ENCODE measurements around the gene RXRA.

Gene RXRA

DNA sequence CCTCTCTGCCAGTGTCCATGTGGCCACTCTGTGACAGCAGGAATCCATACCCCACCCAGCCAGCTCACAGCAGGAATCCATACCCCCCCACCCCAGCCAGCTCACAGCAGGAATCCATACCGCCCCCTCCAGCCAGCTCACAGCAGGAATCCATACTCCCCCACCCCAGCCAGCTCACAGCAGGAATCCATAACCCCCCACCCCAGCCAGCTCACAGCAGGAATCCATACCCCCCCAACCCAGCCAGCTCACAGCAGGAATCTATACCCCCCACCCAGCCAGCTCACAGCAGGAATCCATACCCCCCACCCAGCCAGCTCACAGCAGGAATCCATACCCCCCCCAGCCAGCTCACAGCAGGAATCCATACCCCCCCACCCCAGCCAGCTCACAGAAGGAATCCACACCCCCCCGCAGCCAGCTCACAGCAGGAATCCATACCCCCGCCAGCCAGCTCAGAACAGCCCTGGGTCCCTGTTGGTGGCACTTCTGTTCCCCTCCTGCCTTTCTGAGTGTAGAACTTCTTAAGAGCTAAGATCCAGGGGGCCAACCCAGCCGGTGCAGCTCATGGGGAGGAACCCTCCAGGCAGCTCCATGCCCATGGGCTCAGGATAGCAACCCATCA, 8.4 kb upstream of the RXRA start:
- Histone ChIP-seq H3K9ac (ENCODE audit: low read depth in 1 of 2, low read length in 2 of 2) (no peak overlapping the region), H3K4me1 (ENCODE audit: control insufficient read depth in 1 of 2, insufficient read depth in 2 of 2, low read length in 2 of 2) (peaks cover 27 to 29% of the 10 kb centered on the region in 2 donors), H3K36me3 (ENCODE audit: control insufficient read depth in 1 of 2, insufficient read depth in 2 of 2, low read length in 2 of 2) (no peaks in the 10 kb centered on the region), H3K27me3 (ENCODE audit: control insufficient read depth in 1 of 2, insufficient read depth in 2 of 2, low read length in 2 of 2) (no peaks in the 10 kb centered on the region), H3K27ac (ENCODE audit: low read depth, low read length) (no peak overlapping the region), H3K9me3 (ENCODE audit: control insufficient read depth in 1 of 2, low read length in 2 of 2) (no peaks in the 10 kb centered on the region), H3K4me3 (ENCODE audit: low read depth in 1 of 2, low read length in 2 of 2) (no peak overlapping the region)

DNA sequence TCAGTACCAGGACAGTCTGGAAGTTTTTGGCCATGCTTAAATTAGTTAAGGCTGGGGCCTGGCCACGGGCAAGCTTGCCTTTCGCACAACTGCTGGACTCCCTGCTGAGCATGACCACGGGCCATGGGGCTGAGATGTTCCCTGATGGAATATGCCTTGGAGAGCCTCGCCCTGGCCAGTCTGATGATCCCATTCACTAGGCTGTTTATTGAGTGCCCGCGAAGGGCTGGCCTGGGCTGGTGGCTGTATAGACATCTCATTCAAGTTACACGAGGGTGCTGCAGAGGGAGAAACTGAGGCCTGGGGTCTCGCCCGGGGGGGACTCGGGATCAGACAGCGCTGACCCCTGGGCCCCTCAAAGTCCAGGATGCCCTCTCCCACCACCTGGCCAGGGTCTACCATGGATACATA, 7.8 kb upstream of the RXRA start:
- Histone ChIP-seq H3K27ac (ENCODE audit: low read depth, low read length) (no peak overlapping the region), H3K4me3 (ENCODE audit: low read depth in 1 of 2, low read length in 2 of 2) (no peak overlapping the region), H3K27me3 (ENCODE audit: control insufficient read depth in 1 of 2, insufficient read depth in 2 of 2, low read length in 2 of 2) (no peaks in the 10 kb centered on the region), H3K9ac (ENCODE audit: low read depth in 1 of 2, low read length in 2 of 2) (no peak overlapping the region), H3K36me3 (ENCODE audit: control insufficient read depth in 1 of 2, insufficient read depth in 2 of 2, low read length in 2 of 2) (no peaks in the 10 kb centered on the region), H3K9me3 (ENCODE audit: control insufficient read depth in 1 of 2, low read length in 2 of 2) (no peaks in the 10 kb centered on the region), H3K4me1 (ENCODE audit: control insufficient read depth in 1 of 2, insufficient read depth in 2 of 2, low read length in 2 of 2) (peaks cover 26 to 35% of the 10 kb centered on the region in 2 donors)

DNA sequence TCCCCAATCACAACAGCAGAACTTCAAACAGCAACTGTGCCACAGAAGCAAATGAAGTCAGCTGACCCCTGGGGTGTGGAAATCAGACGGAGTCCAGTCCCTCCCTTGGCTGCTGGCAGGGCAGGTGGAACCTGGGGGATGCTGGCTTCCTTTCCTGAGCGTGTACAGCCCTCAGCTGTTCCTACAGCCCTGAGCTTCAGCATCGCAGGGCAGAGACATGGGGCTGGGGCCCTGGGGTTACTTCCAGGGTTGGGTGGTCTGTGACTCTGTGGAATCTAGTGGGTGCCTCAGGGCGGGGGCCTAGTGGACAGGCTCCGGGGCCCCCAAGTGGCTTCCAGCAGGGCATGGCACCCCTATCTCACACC, 7.3 kb upstream of the RXRA start:
- Histone ChIP-seq H3K9ac (ENCODE audit: low read depth in 1 of 2, low read length in 2 of 2) (no peak overlapping the region), H3K36me3 (ENCODE audit: control insufficient read depth in 1 of 2, insufficient read depth in 2 of 2, low read length in 2 of 2) (no peaks in the 10 kb centered on the region), H3K27ac (ENCODE audit: low read depth, low read length) (no peak overlapping the region), H3K4me3 (ENCODE audit: low read depth in 1 of 2, low read length in 2 of 2) (no peak overlapping the region), H3K27me3 (ENCODE audit: control insufficient read depth in 1 of 2, insufficient read depth in 2 of 2, low read length in 2 of 2) (no peaks in the 10 kb centered on the region), H3K4me1 (ENCODE audit: control insufficient read depth in 1 of 2, insufficient read depth in 2 of 2, low read length in 2 of 2) (peaks cover 29 to 38% of the 10 kb centered on the region in 2 donors), H3K9me3 (ENCODE audit: control insufficient read depth in 1 of 2, low read length in 2 of 2) (no peaks in the 10 kb centered on the region)

DNA sequence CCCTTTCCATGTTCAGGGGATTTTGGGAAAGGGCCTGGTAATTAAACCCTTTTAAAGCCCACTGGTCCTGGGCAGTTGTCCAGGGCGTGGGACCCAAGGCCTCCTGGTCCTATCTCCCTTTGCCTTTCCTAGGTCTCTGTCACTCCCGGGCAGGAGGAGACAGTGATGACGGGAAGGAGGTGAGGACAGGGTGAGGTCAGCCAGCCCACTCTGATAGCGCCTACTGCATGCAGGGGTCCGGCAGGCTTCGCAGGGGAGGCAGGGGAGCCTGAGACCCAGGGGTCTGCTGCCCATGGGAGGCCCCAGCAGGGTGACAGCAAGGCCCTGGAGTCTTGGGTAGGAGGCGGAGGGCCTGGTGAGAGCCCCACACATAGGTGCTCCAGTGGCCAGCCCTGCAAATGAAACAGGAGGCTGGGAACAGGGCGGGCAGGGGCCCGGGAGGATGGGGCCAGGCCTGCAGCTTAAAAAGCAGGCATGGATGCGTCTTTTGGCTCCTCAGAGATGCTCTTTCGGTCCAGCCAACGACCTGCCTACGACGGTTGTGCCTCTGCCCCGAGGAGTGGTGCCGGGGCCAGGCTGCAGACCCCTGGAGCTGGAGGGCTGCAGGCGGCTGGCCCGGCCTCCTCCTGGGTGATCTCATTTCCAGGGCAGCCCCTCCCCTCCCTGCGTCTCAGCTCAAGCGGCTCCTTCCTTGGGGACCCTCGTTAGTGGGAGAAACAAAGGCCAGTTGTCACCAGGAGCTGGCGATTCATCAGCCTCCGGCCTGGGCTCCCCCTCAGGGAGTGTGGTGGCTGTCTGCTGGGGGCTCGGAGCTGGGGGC, 6.7 kb upstream of the RXRA start:
- Histone ChIP-seq H3K36me3 (ENCODE audit: control insufficient read depth in 1 of 2, insufficient read depth in 2 of 2, low read length in 2 of 2) (no peaks in the 10 kb centered on the region), H3K9ac (ENCODE audit: low read depth in 1 of 2, low read length in 2 of 2) (no peak overlapping the region), H3K4me3 (ENCODE audit: low read depth in 1 of 2, low read length in 2 of 2) (no peak overlapping the region), H3K9me3 (ENCODE audit: control insufficient read depth in 1 of 2, low read length in 2 of 2) (no peaks in the 10 kb centered on the region), H3K27ac (ENCODE audit: low read depth, low read length) (no peak overlapping the region), H3K27me3 (ENCODE audit: control insufficient read depth in 1 of 2, insufficient read depth in 2 of 2, low read length in 2 of 2) (no peaks in the 10 kb centered on the region), H3K4me1 (ENCODE audit: control insufficient read depth in 1 of 2, insufficient read depth in 2 of 2, low read length in 2 of 2) (peaks cover 35 to 44% of the 10 kb centered on the region in 2 donors)

DNA sequence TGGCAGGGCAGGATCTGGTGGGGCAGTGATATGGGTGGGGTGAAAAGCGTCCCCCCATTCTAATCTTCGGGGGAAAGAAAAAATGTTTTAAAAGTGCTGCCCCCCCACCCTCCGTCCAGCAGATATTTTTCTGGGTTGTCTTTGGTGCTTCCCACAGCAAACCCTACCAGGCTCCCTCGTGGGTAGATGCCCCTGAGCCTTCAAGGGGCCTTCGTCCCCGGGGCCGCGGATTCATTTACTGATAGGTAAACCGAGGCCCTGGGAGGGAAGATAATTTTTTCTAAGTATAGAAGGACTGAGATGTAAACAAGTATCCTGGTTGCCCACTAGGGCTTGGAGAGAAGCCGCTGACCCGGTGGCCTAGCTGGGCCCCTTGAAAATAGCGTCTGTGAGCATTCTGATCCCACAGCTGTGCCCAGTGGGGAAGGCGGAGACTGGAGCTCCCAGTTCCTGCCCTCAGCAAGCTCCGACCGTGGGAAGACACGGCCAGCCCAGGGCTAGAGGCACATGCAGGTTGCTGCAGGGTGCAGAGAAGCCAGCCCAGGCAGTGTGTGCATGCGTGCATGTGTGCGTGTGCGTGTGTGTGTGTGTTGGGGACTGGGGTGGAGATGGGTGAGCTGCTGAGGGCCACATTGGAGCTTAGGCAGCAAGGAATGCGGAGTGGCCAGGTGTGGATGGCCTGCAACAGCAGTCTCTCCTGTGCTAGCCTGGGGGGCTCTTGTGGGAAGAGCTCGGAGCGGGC, 6.0 kb upstream of the RXRA start:
- peaks cover 42 to 50% of the 10 kb centered on the region in 2 donors for H3K4me1 ChIP-seq (ENCODE audit: control insufficient read depth in 1 of 2, insufficient read depth in 2 of 2, low read length in 2 of 2)
- H3K9ac ChIP-seq (ENCODE audit: low read depth in 1 of 2, low read length in 2 of 2) = no peak overlapping the region
- no peaks in the 10 kb centered on the region for H3K36me3 ChIP-seq (ENCODE audit: control insufficient read depth in 1 of 2, insufficient read depth in 2 of 2, low read length in 2 of 2)
- H3K9me3 ChIP-seq (ENCODE audit: control insufficient read depth in 1 of 2, low read length in 2 of 2) = no peaks in the 10 kb centered on the region
- H3K27ac ChIP-seq (ENCODE audit: low read depth, low read length) = no peak overlapping the region
- H3K4me3 ChIP-seq (ENCODE audit: low read depth in 1 of 2, low read length in 2 of 2) = no peak overlapping the region
- H3K27me3 ChIP-seq (ENCODE audit: control insufficient read depth in 1 of 2, insufficient read depth in 2 of 2, low read length in 2 of 2) = no peaks in the 10 kb centered on the region

DNA sequence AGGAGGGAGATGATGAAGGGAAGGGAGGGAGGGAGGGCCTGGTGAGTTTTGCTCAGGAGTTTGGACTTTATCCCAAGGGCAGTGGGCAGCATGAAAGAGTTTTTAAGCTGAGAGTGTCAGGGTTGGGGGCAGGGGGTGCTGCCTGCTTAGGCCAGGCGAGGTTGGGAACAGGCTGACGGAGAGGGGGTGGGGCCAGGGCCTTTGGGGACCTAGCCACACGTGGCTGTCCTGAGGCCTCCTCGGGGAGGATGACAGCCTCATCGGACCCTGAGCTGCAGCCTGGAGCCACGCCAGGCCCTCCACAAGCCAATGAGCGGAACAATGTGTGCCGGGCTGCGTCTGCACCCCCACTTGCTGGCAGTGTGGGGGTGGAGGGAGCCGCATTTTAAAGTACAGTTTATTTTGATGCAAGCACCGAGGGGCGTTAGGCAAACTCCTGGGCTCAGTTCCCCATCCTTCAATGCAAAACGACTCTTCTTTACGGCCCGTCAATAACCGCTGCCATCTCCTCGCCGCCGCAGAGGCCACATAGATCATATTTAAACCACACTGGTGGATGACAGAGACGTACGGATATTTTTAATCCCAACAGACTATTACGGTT, 5.3 kb upstream of the RXRA start:
- no peaks in the 10 kb centered on the region for H3K9me3 ChIP-seq (ENCODE audit: control insufficient read depth in 1 of 2, low read length in 2 of 2)
- peaks cover 42 to 50% of the 10 kb centered on the region in 2 donors for H3K4me1 ChIP-seq (ENCODE audit: control insufficient read depth in 1 of 2, insufficient read depth in 2 of 2, low read length in 2 of 2)
- H3K36me3 ChIP-seq (ENCODE audit: control insufficient read depth in 1 of 2, insufficient read depth in 2 of 2, low read length in 2 of 2) = no peaks in the 10 kb centered on the region
- no peaks in the 10 kb centered on the region for H3K27me3 ChIP-seq (ENCODE audit: control insufficient read depth in 1 of 2, insufficient read depth in 2 of 2, low read length in 2 of 2)
- no peak overlapping the region for H3K27ac ChIP-seq (ENCODE audit: low read depth, low read length)
- no peak overlapping the region for H3K4me3 ChIP-seq (ENCODE audit: low read depth in 1 of 2, low read length in 2 of 2)
- H3K9ac ChIP-seq (ENCODE audit: low read depth in 1 of 2, low read length in 2 of 2) = peak overlapping the region in 1 of 2 donors; percentile 33

DNA sequence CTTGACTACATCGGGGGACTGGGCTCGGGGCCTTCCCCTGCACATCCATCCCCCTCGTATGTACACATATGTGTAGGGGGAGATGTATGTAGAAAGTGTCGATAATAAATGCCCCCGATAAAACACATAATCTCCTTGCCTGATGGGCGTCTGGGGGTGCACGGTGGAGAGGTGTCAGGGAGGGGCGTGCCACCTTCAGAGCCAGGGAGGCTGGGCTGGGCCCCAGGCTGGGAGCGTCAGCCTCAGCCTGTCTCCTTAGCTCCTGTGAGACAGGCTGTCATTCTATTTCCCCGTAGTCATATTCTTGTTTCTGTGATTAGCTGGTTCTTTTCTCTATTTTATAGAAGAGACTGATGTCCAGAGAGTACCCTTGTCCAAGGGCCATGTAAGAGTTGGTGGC, 4.7 kb upstream of the RXRA start:
- no peak overlapping the region for H3K27ac ChIP-seq (ENCODE audit: low read depth, low read length)
- peaks cover 42 to 50% of the 10 kb centered on the region in 2 donors for H3K4me1 ChIP-seq (ENCODE audit: control insufficient read depth in 1 of 2, insufficient read depth in 2 of 2, low read length in 2 of 2)
- no peaks in the 10 kb centered on the region for H3K9me3 ChIP-seq (ENCODE audit: control insufficient read depth in 1 of 2, low read length in 2 of 2)
- H3K36me3 ChIP-seq (ENCODE audit: control insufficient read depth in 1 of 2, insufficient read depth in 2 of 2, low read length in 2 of 2) = no peaks in the 10 kb centered on the region
- H3K9ac ChIP-seq (ENCODE audit: low read depth in 1 of 2, low read length in 2 of 2) = peak overlapping the region; percentile 33 to 38
- H3K27me3 ChIP-seq (ENCODE audit: control insufficient read depth in 1 of 2, insufficient read depth in 2 of 2, low read length in 2 of 2) = no peaks in the 10 kb centered on the region
- no peak overlapping the region for H3K4me3 ChIP-seq (ENCODE audit: low read depth in 1 of 2, low read length in 2 of 2)

DNA sequence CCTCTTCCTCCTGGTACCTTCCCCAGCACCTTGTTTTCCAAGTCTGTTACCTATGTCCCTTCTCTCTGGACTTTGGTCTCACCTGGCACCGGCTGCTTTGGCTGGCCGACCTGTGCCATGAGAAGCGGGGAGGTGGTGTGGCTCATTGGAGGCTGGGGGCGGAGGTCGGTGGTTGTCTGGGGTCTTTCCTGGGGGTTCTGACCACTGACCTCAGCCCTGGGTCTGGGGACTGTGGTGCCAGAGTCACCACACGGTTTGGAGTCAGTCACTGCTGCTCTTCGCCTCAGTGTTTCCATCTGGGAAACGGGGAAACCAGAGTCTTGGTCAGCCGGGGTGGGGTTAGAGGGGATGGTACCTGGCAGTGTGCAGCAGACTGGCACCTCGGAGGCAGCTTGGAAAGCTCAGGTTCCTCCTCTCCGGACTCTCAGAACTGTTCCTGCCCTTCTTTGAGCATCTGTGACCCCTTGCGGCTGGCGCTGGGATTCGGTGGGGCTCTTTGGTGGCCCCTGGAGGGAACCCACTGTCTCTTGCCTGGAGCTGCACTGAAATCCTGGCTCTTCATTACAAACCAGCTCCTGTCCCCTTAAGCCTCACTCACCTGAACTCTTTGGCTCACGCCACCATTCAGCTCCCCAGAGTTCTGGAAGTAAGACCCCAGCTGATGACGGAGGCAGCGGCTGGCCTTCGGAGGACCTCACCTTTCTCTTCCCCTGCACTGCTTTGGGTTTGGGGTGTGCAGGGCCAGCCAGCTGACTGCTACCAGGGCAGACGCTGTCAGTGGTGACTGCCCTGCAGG, 4.1 kb upstream of the RXRA start:
- H3K9ac ChIP-seq (ENCODE audit: low read depth in 1 of 2, low read length in 2 of 2) = peak overlapping the region; percentile 33 to 38
- H3K27me3 ChIP-seq (ENCODE audit: control insufficient read depth in 1 of 2, insufficient read depth in 2 of 2, low read length in 2 of 2) = no peaks in the 10 kb centered on the region
- no peaks in the 10 kb centered on the region for H3K9me3 ChIP-seq (ENCODE audit: control insufficient read depth in 1 of 2, low read length in 2 of 2)
- no peak overlapping the region for H3K4me3 ChIP-seq (ENCODE audit: low read depth in 1 of 2, low read length in 2 of 2)
- H3K4me1 ChIP-seq (ENCODE audit: control insufficient read depth in 1 of 2, insufficient read depth in 2 of 2, low read length in 2 of 2) = peaks cover 42 to 45% of the 10 kb centered on the region in 2 donors
- H3K27ac ChIP-seq (ENCODE audit: low read depth, low read length) = peak overlapping the region; percentile 32
- no peaks in the 10 kb centered on the region for H3K36me3 ChIP-seq (ENCODE audit: control insufficient read depth in 1 of 2, insufficient read depth in 2 of 2, low read length in 2 of 2)

DNA sequence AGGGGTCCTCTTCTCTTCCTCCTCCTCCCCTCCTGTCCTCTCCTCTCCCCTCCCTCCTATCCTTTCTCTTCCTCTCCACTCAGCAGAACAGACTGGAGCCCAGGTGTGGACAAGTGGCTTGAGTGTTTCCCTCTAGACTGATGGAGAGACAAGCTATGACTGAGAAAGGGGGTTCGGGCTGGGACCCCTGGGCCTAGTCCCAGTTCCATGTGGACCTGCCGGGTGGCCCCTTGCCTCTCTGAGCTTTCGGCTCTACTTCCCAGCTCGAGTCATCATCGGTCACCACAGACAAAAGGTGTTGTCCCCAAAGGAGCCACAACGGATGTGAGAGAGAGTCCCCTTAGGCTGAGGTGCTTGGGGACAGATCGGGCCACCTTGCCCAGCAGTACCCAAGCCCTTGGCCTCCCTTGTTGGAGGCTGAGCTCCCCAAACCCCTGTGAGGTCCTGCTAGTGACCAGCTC, 3.4 kb upstream of the RXRA start:
- no peaks in the 10 kb centered on the region for H3K36me3 ChIP-seq (ENCODE audit: control insufficient read depth in 1 of 2, insufficient read depth in 2 of 2, low read length in 2 of 2)
- no peaks in the 10 kb centered on the region for H3K9me3 ChIP-seq (ENCODE audit: control insufficient read depth in 1 of 2, low read length in 2 of 2)
- H3K4me1 ChIP-seq (ENCODE audit: control insufficient read depth in 1 of 2, insufficient read depth in 2 of 2, low read length in 2 of 2) = peaks cover 47% of the 10 kb centered on the region in 2 donors
- H3K9ac ChIP-seq (ENCODE audit: low read depth in 1 of 2, low read length in 2 of 2) = peak overlapping the region in 1 of 2 donors; percentile 33
- no peak overlapping the region for H3K4me3 ChIP-seq (ENCODE audit: low read depth in 1 of 2, low read length in 2 of 2)
- no peak overlapping the region for H3K27ac ChIP-seq (ENCODE audit: low read depth, low read length)
- no peaks in the 10 kb centered on the region for H3K27me3 ChIP-seq (ENCODE audit: control insufficient read depth in 1 of 2, insufficient read depth in 2 of 2, low read length in 2 of 2)

Data from duodenal mucosa (tissue), 2 donors.